Measurements from ENCODE around the gene ERCC8. TPM values are rescaled to one million over a fixed set of nuclear protein-coding genes. Genes with fewer than 3 reads are reported as not detected.

Gene ERCC8
- total and polyA plus RNA-seq, 9 donors, result 10.4 to 21.9 (median 13.8) TPM

DNA sequence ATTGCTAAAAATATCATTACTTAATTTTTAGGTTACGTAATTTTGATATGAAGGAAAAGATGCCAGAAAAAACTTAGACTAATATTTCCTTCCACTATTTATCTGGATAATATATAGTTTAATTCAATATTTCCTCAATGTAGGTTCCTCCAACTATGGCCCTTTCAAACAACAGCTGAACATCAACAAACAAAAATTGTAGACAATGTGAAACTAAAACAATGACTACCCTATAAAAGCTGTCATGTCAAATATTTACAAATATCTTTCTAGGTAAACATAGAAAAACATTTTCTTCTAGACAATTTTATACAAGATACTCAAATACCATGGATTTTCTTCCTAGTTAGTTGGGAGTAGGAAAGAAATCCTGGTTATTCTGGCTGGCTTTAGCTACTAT lies 117.7 kb downstream of the ERCC8 start:
- Histone ChIP-seq H3K4me1 (ENCODE audit: control insufficient read depth, insufficient read depth, low read length) (no peaks in the 10 kb centered on the region), H3K27ac (ENCODE audit: low read length) (no peak overlapping the region), H3K9me3 (replicated peaks; ENCODE audit: control insufficient read depth, low read depth, low read length) (no peaks in the 10 kb centered on the region), H3K4me3 (ENCODE audit: low read length) (no peak overlapping the region), H3K36me3 (ENCODE audit: control insufficient read depth, insufficient read depth, low read length) (no peaks in the 10 kb centered on the region), H3K27me3 (ENCODE audit: control insufficient read depth, insufficient read depth, low read length) (no peaks in the 10 kb centered on the region)
- WGBS (ENCODE audit: insufficient coverage), result no CpG with 5 or more reads among the region's 1 CpG
- DNase-seq, result no peak

DNA sequence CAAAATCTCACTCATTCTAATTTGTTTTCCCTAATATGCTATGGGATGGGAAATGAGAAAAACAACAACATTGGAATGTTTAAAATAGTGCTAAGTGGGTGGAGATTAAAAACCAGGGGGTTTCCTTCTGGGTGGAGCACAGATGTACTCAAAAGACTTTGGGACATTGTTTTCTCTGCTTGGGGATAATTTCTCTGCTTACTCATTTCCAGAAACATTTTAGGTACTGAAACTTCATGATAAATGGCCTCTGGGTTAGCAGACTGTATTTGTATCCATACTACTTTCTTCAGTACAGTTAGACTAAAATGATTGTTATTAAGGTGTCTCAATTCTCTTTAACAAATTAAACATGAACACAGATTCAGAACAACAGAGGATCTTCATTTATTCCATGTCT lies 118.2 kb downstream of the ERCC8 start:
- DNase-seq, result no peak
- H3K36me3 ChIP-seq (ENCODE audit: control insufficient read depth, insufficient read depth, low read length), result no peaks in the 10 kb centered on the region
- no peak overlapping the region for H3K4me3 ChIP-seq (ENCODE audit: low read length)
- no peaks in the 10 kb centered on the region for H3K4me1 ChIP-seq (ENCODE audit: control insufficient read depth, insufficient read depth, low read length)
- no peak overlapping the region for H3K27ac ChIP-seq (ENCODE audit: low read length)
- no peaks in the 10 kb centered on the region for H3K9me3 ChIP-seq (replicated peaks; ENCODE audit: control insufficient read depth, low read depth, low read length)
- H3K27me3 ChIP-seq (ENCODE audit: control insufficient read depth, insufficient read depth, low read length), result no peaks in the 10 kb centered on the region

Other genes with a start within 250 kb of the ERCC8 start
- 3.6 TPM for gene DEPDC1B, start 244.9 kb downstream of the ERCC8 start, total RNA-seq
- 1 to 10 TPM; 3.8 to 6.4 (median 5.4) TPM for gene DEPDC1B, start 244.9 kb downstream of the ERCC8 start, polyA plus RNA-seq (ENCODE audit: insufficient read depth in 1 of 8, insufficient read length in 8 of 8, low replicate concordance in 1 of 8)
- gene ELOVL7, start 100.8 kb downstream of the ERCC8 start, total RNA-seq, result 0.13 TPM
- 1 to 10 TPM in 1 of 8 donors, under 1 TPM in 7; 0.11 to 3.4 (median 0.22) TPM for gene ELOVL7, start 100.8 kb downstream of the ERCC8 start, polyA plus RNA-seq (ENCODE audit: insufficient read depth in 1 of 8, insufficient read length in 8 of 8, low replicate concordance in 1 of 8)
- 34.4 TPM for gene NDUFAF2, start 135 bp upstream of the ERCC8 start, total RNA-seq
- gene NDUFAF2, start 135 bp upstream of the ERCC8 start, polyA plus RNA-seq (ENCODE audit: insufficient read depth in 1 of 8, insufficient read length in 8 of 8, low replicate concordance in 1 of 8), result 10 to 100 TPM; 21.4 to 34.1 (median 30.2) TPM
- 30.1 TPM for gene SMIM15, start 217.4 kb upstream of the ERCC8 start, total RNA-seq
- gene SMIM15, start 217.4 kb upstream of the ERCC8 start, polyA plus RNA-seq (ENCODE audit: insufficient read depth in 1 of 8, insufficient read length in 8 of 8, low replicate concordance in 1 of 8), result 10 to 100 TPM; 29.4 to 48.4 (median 33.2) TPM

All from muscle of leg (tissue), 11 donors.